IMR-90 (cell line): ENCODE results near the gene MAML2. TPM values are rescaled to one million over a fixed set of nuclear protein-coding genes. Genes with fewer than 3 reads are reported as not detected.

Source experiments
- ATAC-seq: fragments of 200-7000 bp; cut with Tn5 transposase; 2 replicates; pipeline ENCODE4 v1.9.1; 2020; ENCODE audit warnings: low read depth, mild to moderate bottlenecking, moderate library complexity
- BruUV-seq: library from RNA; stranded (reverse); fragments of 400-500 nt; replicated peaks from 2 replicates; lab custom pipeline; 2021; lab: Mats Ljungman, UMichigan
- CTCF ChIA-PET: fragments of 300-600 bp; formaldehyde crosslinking; extraction: SDS; loops from one replicate; lab custom pipeline; 2021; ENCODE audit warnings: antibody characterized with exemption; lab: Yijun Ruan, JAX
- POLR2A ChIA-PET: fragments of 300-600 bp; sonication (Branson Sonifier 250); formaldehyde crosslinking; loops from one replicate; lab custom pipeline; 2022; ENCODE audit warnings: antibody characterized with exemption; ENCODE audit not compliant: unreplicated experiment; lab: Charles Lee
- DNase-seq: peaks from one replicate; pipeline ENCODE4 v3.0.0; 2013
- H2AFZ ChIP-seq: replicated peaks from 2 replicates; pipeline ENCODE3; 2013; ENCODE audit warnings: low read length, mild to moderate bottlenecking; ENCODE audit not compliant: poor library complexity
- H2AK5ac ChIP-seq: 2 replicates; pipeline ENCODE4 v1.6.1; 2013; ENCODE audit warnings: low read depth, low read length, inconsistent platforms
- H2AK9ac ChIP-seq: replicated peaks from 2 replicates; pipeline ENCODE3; 2013; ENCODE audit warnings: mild to moderate bottlenecking, low read depth, low read length, moderate library complexity; ENCODE audit not compliant: poor library complexity
- H2BK120ac ChIP-seq: 2 replicates; pipeline ENCODE4 v1.6.1; 2013; ENCODE audit warnings: low read depth, low read length, inconsistent platforms
- H2BK15ac ChIP-seq: 3 replicates; pipeline ENCODE4 v1.6.1; 2013; ENCODE audit warnings: low read depth, low read length, inconsistent platforms
- H2BK20ac ChIP-seq: 2 replicates; pipeline ENCODE4 v1.6.1; 2013; ENCODE audit warnings: low read depth, mild to moderate bottlenecking, inconsistent platforms, low read length, moderate library complexity
- H2BK5ac ChIP-seq: 2 replicates; pipeline ENCODE4 v1.6.1; 2013; ENCODE audit warnings: mild to moderate bottlenecking, low read depth, low read length, inconsistent platforms; ENCODE audit not compliant: poor library complexity, severe bottlenecking
- H3K14ac ChIP-seq: replicated peaks from 2 replicates; pipeline ENCODE4 v1.6.1; 2013; ENCODE audit warnings: low read depth, low read length, inconsistent platforms
- H3K18ac ChIP-seq: 2 replicates; pipeline ENCODE4 v1.6.1; 2013; ENCODE audit warnings: low read depth, low read length, control low read depth
- H3K23ac ChIP-seq: 2 replicates; pipeline ENCODE4 v1.6.1; 2013; ENCODE audit warnings: low read depth, low read length, inconsistent platforms
- H3K27ac ChIP-seq: 2 replicates; pipeline ENCODE4 v1.5.1; 2013; ENCODE audit warnings: mild to moderate bottlenecking, control low read depth, low read length; ENCODE audit not compliant: insufficient read depth
- H3K27me3 ChIP-seq: 2 replicates; pipeline ENCODE4 v1.6.1; 2013; ENCODE audit warnings: low read length; ENCODE audit not compliant: control insufficient read depth, insufficient read depth
- H3K36me3 ChIP-seq: 2 replicates; pipeline ENCODE4 v1.6.1; 2013; ENCODE audit warnings: low read length, mixed read lengths; ENCODE audit not compliant: control insufficient read depth, insufficient read depth
- H3K4ac ChIP-seq: 2 replicates; pipeline ENCODE4 v1.6.1; 2013; ENCODE audit warnings: low read depth, low read length, inconsistent platforms
- H3K4me1 ChIP-seq: 2 replicates; pipeline ENCODE4 v1.6.1; 2013; ENCODE audit warnings: low read length, mixed read lengths; ENCODE audit not compliant: control insufficient read depth, insufficient read depth
- H3K4me2 ChIP-seq: 2 replicates; pipeline ENCODE4 v1.6.1; 2013; ENCODE audit warnings: low read depth, mild to moderate bottlenecking, control low read depth, low read length, moderate library complexity
- H3K4me3 ChIP-seq: 2 replicates; pipeline ENCODE4 v1.5.1; 2013; ENCODE audit warnings: low read depth, mild to moderate bottlenecking, control low read depth, low read length, moderate library complexity; ENCODE audit not compliant: insufficient read depth
- H3K56ac ChIP-seq: 2 replicates; pipeline ENCODE4 v1.6.1; 2013; ENCODE audit warnings: low read length, inconsistent platforms; ENCODE audit not compliant: insufficient read depth; ENCODE audit errors: extremely low read depth
- H3K79me1 ChIP-seq, 2 experiments: 2 replicates each; pipeline ENCODE4 v1.6.1; 2013; ENCODE audit warnings: low read length in 2 of 2, inconsistent platforms in 1 of 2, low read depth in 1 of 2
- H3K9ac ChIP-seq: 2 replicates; pipeline ENCODE4 v1.6.1; 2013; ENCODE audit warnings: low read depth, low read length, control low read depth
- H3K9me1 ChIP-seq: 2 replicates; pipeline ENCODE4 v1.6.1; 2013; ENCODE audit warnings: low read length, inconsistent platforms; ENCODE audit not compliant: insufficient read depth
- H3K9me3 ChIP-seq: 2 replicates; pipeline ENCODE4 v1.6.1; 2013; ENCODE audit warnings: low read length; ENCODE audit not compliant: control insufficient read depth, insufficient read depth
- H4K20me1 ChIP-seq: 2 replicates; pipeline ENCODE4 v1.6.1; 2013; ENCODE audit warnings: low read length, inconsistent platforms; ENCODE audit not compliant: insufficient read depth
- H4K5ac ChIP-seq: 2 replicates; pipeline ENCODE4 v1.6.1; 2013; ENCODE audit warnings: mild to moderate bottlenecking, low read depth, low read length, control low read depth
- H4K8ac ChIP-seq, 2 experiments: 2 replicates each; pipeline ENCODE4 v1.6.1; 2013; ENCODE audit warnings: low read depth in 2 of 2, low read length in 2 of 2, control low read depth in 1 of 2, inconsistent platforms in 1 of 2
- H4K91ac ChIP-seq: 2 replicates; pipeline ENCODE4 v1.6.1; 2013; ENCODE audit warnings: low read depth, low read length, inconsistent platforms; ENCODE audit not compliant: insufficient read depth
- MAFK ChIP-seq: IDR thresholded peaks from 2 replicates; pipeline ENCODE4 v1.6.1; 2012; ENCODE audit warnings: low read depth, low read length, improper control_type of control experiment
- MAZ ChIP-seq: IDR thresholded peaks from 2 replicates; pipeline ENCODE4 v1.6.1; 2012; ENCODE audit warnings: low read depth, mild to moderate bottlenecking, low read length, improper control_type of control experiment, moderate library complexity, borderline replicate concordance
- RCOR1 ChIP-seq: IDR thresholded peaks from 2 replicates; pipeline ENCODE4 v1.6.1; 2012; ENCODE audit warnings: mild to moderate bottlenecking, low read length, improper control_type of control experiment; ENCODE audit not compliant: insufficient replicate concordance
- RFX5 ChIP-seq: IDR thresholded peaks from 2 replicates; pipeline ENCODE4 v1.8.0; 2012; ENCODE audit warnings: low read depth, mild to moderate bottlenecking, low read length, moderate library complexity
- SMC3 ChIP-seq: fragments of 150-350 bp; IDR thresholded peaks from 2 replicates; pipeline ENCODE4 v1.6.1; 2016; ENCODE audit warnings: low read depth, mild to moderate bottlenecking, antibody characterized with exemption, low read length, moderate library complexity
- WGBS, 2 experiments: methylation state at CpG; one replicate each; pipeline versions ENCODE4 v1.1.5 to v1.1.7; 2013; ENCODE audit warnings: missing lambda C conversion rate in 2 of 2; ENCODE audit not compliant: insufficient read length in 1 of 2; ENCODE audit errors: extremely low coverage in 2 of 2; 5-methylcytosine and 5-hydroxymethylcytosine counted together
- dilution Hi-C: fragments of 300-500 bp; cut with HindIII; formaldehyde crosslinking; loops from one replicate; pipeline ENCODE4 v1.14.3; 2018; ENCODE audit warnings: low sequenced_read_pairs; ENCODE audit not compliant: unreplicated experiment
- in situ Hi-C: fragments of 300-500 bp; cut with MboI; formaldehyde crosslinking; loops from 3 replicates; pipeline ENCODE4 v1.14.3; 2019; ENCODE audit warnings: low sequenced_read_pairs, inconsistent platforms, mixed read lengths
- intact Hi-C: fragments of 100-400 bp; cut with micrococcal nuclease; formaldehyde crosslinking; loops from 2 replicates; pipeline ENCODE4 v1.10.0; 2022
- polyA plus RNA-seq, 3 experiments: library from polyadenylated mRNA; depleted of rRNA; stranded (reverse); fragments of >200 nt; gene quantifications; 2 replicates each; pipeline ENCODE4 v1.2.3, GENCODE V29; 2012; ENCODE audit warnings: low replicate concordance in 1 of 3
- total RNA-seq: library from RNA; depleted of rRNA; stranded (reverse); fragments of >200 nt; gene quantifications from 2 replicates; pipeline ENCODE4 v1.2.3, GENCODE V29; 2012
- TF ChIP-seq, protein P1 (sequence below): fragments of 150-350 bp; IDR thresholded peaks from 2 replicates; pipeline ENCODE4 v1.6.1; 2017; ENCODE audit warnings: mild to moderate bottlenecking, antibody characterized with exemption, low read length, low read depth

Gene MAML2
- total and polyA plus RNA-seq, 2 of the 4 experiments (the other 2 are of a cell fraction) = 15.0 to 19.5 TPM

GRCh38 chr11:96173906-96174305 is 169.1 kb downstream of the MAML2 start:
- no peak overlapping the region for H2AK5ac ChIP-seq
- no peaks in the 10 kb centered on the region for H3K27me3 ChIP-seq
- no peak overlapping the region for H3K56ac ChIP-seq
- no peak overlapping the region for H2BK20ac ChIP-seq
- H3K4ac ChIP-seq = no peak overlapping the region
- no peak overlapping the region for H2BK120ac ChIP-seq
- H2AFZ ChIP-seq = no peak overlapping the region
- no peak overlapping the region for H3K27ac ChIP-seq
- no peak overlapping the region for H4K5ac ChIP-seq
- no peak for DNase-seq
- H3K9me1 ChIP-seq = peaks cover 19% of the 10 kb centered on the region
- no peak overlapping the region for H2BK5ac ChIP-seq
- H4K91ac ChIP-seq = no peak overlapping the region
- CTCF ChIA-PET = no interaction called here
- no peak overlapping the region for H2AK9ac ChIP-seq
- no peak overlapping the region for H3K14ac ChIP-seq
- in situ Hi-C loops (no loop called here), dilution Hi-C loops (no loop called here), intact Hi-C loops (no loop called here)
- H3K4me2 ChIP-seq = no peak overlapping the region
- no peak for TF ChIP-seq MAZ
- no peak for TF ChIP-seq MAFK
- no peak for TF ChIP-seq RCOR1
- TF ChIP-seq SMC3 = no peak
- TF ChIP-seq, protein P1, sequence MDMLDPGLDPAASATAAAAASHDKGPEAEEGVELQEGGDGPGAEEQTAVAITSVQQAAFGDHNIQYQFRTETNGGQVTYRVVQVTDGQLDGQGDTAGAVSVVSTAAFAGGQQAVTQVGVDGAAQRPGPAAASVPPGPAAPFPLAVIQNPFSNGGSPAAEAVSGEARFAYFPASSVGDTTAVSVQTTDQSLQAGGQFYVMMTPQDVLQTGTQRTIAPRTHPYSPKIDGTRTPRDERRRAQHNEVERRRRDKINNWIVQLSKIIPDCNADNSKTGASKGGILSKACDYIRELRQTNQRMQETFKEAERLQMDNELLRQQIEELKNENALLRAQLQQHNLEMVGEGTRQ = no peak
- TF ChIP-seq RFX5 = no peak
- H3K23ac ChIP-seq = no peak overlapping the region
- BruUV-seq = no TSS peak
- no peaks in the 10 kb centered on the region for H3K9me3 ChIP-seq
- no CpG with 5 or more reads among the region's 5 CpGs for WGBS, 2 experiments
- no peak overlapping the region for H4K8ac ChIP-seq
- H3K9ac ChIP-seq = no peak overlapping the region
- H2BK15ac ChIP-seq = no peak overlapping the region
- ATAC-seq = no peak
- H3K36me3 ChIP-seq = peaks cover 3% of the 10 kb centered on the region; the same call in 1 of the 2 replicates
- H3K79me1 ChIP-seq = peaks cover 52 to 73% of the 10 kb centered on the region in 2 experiments
- H3K4me1 ChIP-seq = peaks cover 8% of the 10 kb centered on the region
- no peak overlapping the region for H3K4me3 ChIP-seq
- H4K20me1 ChIP-seq = no peaks in the 10 kb centered on the region
- no peak overlapping the region for H3K18ac ChIP-seq
- POLR2A ChIA-PET = no interaction called here
